TTC549 (cell line): Measurements from ENCODE around the gene LONP2.
"Not testable (repeated sequence)": the region's sequence is repeated elsewhere in the genome, so short reads cannot be mapped to it uniquely, and the experiment has no call there.

ENCODE experiments used
- FAIRE-seq: peaks from 2 replicates; lab custom pipeline; 2012; peaks lifted over from hg19 to GRCh38; lab: Jason Lieb, UNC

LONP2 gene

GRCh38 chr16:48291303-48291702 is 47.2 kb downstream of the LONP2 start:
- no peak for FAIRE-seq

- FAIRE-seq = no peak
Measured at GRCh38 chr16:48291754-48292153, 47.7 kb downstream of the LONP2 start.

- no peak for FAIRE-seq
Measured at GRCh38 chr16:48292452-48292851, 48.4 kb downstream of the LONP2 start.

GRCh38 chr16:48294724-48295123 is 50.6 kb downstream of the LONP2 start:
- FAIRE-seq = no peak

- FAIRE-seq = no peak
Measured at GRCh38 chr16:48295488-48296281, 51.6 kb downstream of the LONP2 start.

GRCh38 chr16:48299471-48299870 is 55.4 kb downstream of the LONP2 start:
- no peak for FAIRE-seq

- no peak for FAIRE-seq
Measured at GRCh38 chr16:48300391-48300856, 56.3 kb downstream of the LONP2 start.

- no peak for FAIRE-seq
Measured at GRCh38 chr16:48308535-48308934, 64.4 kb downstream of the LONP2 start.

- no peak for FAIRE-seq
Measured at GRCh38 chr16:48310908-48311641, 67.0 kb downstream of the LONP2 start.

GRCh38 chr16:48313905-48314304 is 69.8 kb downstream of the LONP2 start:
- FAIRE-seq = not testable (repeated sequence)

- FAIRE-seq = no peak
Measured at GRCh38 chr16:48317026-48317425, 72.9 kb downstream of the LONP2 start.

- FAIRE-seq = no peak
Measured at GRCh38 chr16:48317614-48318315, 73.7 kb downstream of the LONP2 start.

- FAIRE-seq = no peak
Measured at GRCh38 chr16:48318630-48319029, 74.5 kb downstream of the LONP2 start.

- no peak for FAIRE-seq
Measured at GRCh38 chr16:48321317-48322036, 77.4 kb downstream of the LONP2 start.

GRCh38 chr16:48323783-48324775 is 80.0 kb downstream of the LONP2 start:
- FAIRE-seq = no peak

GRCh38 chr16:48326915-48327314 is 82.8 kb downstream of the LONP2 start:
- no peak for FAIRE-seq

GRCh38 chr16:48329138-48329537 is 85.0 kb downstream of the LONP2 start:
- no peak for FAIRE-seq

GRCh38 chr16:48330189-48330840 is 86.2 kb downstream of the LONP2 start:
- no peak for FAIRE-seq

- no peak for FAIRE-seq
Measured at GRCh38 chr16:48330841-48331192, 86.7 kb downstream of the LONP2 start.

- no peak for FAIRE-seq
Measured at GRCh38 chr16:48332978-48333377, 88.9 kb downstream of the LONP2 start.

- FAIRE-seq = no peak
Measured at GRCh38 chr16:48334325-48334724, 90.2 kb downstream of the LONP2 start.
